Measurements from ENCODE around the gene CD99.
"Not testable (repeated sequence)": the region's sequence is repeated elsewhere in the genome, so short reads cannot be mapped to it uniquely, and the experiment has no call there.

Gene CD99

DNA sequence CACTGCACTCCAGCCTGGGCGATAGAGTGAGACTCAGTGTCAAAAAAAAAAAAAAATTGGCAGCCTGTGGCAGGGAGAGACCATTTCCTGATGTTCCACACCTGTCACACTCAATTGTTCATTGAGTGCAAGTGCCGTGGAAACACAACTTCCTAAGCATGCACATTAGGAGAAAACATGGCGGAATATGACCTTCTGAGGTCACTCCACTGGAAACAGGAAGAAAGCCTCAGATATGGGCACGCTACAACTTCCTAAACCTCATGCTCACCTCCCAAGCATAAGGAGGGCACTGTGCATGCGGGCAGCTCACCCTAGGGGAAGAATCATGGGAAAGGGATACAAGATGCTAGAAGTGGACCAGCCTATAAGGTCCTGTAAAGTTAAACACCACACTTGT is 28.5 kb upstream of the CD99 start:
- TF ChIP-seq, protein P1, sequence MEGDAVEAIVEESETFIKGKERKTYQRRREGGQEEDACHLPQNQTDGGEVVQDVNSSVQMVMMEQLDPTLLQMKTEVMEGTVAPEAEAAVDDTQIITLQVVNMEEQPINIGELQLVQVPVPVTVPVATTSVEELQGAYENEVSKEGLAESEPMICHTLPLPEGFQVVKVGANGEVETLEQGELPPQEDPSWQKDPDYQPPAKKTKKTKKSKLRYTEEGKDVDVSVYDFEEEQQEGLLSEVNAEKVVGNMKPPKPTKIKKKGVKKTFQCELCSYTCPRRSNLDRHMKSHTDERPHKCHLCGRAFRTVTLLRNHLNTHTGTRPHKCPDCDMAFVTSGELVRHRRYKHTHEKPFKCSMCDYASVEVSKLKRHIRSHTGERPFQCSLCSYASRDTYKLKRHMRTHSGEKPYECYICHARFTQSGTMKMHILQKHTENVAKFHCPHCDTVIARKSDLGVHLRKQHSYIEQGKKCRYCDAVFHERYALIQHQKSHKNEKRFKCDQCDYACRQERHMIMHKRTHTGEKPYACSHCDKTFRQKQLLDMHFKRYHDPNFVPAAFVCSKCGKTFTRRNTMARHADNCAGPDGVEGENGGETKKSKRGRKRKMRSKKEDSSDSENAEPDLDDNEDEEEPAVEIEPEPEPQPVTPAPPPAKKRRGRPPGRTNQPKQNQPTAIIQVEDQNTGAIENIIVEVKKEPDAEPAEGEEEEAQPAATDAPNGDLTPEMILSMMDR (IDR thresholded peaks at IDR 0.05; ENCODE audit: insufficient read depth, missing control alignments): no peak
- DNase-seq (ENCODE audit: insufficient read length, low spot score) (no peak), FAIRE-seq (no peak)

DNA sequence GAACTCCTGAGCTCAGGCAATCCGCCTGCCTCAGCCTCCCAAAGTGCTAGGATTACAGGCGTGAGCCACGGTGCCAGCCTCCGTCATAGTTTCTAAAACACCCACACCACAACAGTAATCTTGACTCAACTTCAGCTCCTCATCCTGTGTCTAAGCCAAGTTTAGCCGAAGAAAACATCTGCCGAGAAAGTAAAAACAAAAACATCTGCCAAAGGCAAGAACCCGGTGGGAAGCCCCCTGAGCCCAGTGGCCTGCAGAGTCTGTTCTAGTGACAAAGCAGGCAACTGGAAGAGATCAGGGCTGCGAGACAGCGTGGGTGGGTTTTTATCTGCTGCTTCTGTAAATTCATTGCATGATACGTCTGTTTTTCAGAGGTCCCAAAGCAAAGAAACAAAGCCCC is 26.6 kb upstream of the CD99 start:
- no peak for DNase-seq (ENCODE audit: insufficient read length, low spot score)
- FAIRE-seq: no peak
- TF ChIP-seq, protein P1 (IDR thresholded peaks at IDR 0.05; ENCODE audit: insufficient read depth, missing control alignments): no peak

DNA sequence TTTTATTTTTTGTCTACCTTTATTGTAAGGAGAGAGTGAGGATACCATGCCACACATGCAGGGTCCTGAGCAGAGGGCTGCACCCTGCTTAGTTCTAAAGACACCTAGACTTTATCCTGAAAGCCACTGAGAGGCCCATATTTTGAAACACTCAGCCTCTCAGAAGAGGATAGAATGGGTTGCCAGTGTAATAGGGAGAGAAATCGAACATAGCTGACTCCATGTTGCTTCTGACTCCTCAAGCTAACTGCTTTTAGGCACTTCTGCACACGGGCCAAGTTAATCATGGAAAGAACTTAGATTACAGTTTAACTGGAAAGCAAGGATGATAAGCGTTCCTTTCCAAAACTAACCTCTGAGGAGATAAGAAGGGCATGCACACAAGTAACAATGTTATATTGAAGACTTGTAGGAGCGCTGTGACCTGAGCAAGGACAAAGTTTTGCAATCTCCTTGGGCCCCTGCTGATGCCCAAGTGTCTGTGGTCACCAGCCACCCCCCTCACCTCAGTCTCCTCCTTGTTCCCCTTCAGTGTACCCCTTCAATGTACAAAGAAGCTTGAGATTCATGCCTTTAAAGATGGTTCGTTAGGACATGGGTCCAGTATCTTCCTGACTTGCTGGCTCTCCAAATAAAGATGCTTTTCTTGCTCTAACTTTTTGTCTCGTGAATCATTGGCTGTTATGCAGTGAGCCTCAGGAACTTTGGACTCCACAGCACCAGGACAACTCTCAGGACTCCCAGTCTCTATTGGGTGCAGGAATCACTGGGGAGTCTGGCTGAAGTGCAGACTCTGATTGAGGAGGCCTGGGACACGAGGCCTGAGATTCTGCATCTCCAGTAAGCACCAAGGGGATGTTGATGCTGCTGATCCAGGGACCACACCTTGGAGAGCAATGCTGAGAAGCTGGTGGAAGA is 25.4 kb upstream of the CD99 start:
- DNase-seq (ENCODE audit: insufficient read length, low spot score) (no peak), FAIRE-seq (no peak)
- TF ChIP-seq, protein P1 (IDR thresholded peaks at IDR 0.05; ENCODE audit: insufficient read depth, missing control alignments): no peak

DNA sequence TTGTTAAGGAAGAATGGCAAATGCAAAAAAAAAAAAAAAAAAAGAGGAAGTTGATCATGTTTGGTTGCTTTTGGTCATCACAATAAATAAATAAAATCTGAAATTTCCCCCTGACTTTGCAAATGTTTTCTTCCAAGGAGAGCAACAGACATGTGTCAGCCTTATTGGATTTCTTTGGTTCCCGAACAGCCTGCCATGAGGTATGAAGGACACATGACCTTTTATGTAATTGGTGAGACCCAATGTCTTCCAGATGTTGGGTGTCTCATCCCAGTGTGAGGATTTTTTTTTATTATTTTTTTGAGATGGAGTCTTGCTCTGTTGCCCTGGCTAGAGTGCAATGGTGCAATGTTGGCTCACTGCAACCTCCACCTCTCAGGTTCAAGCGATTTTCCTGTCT is 24.6 kb upstream of the CD99 start:
- DNase-seq (ENCODE audit: insufficient read length, low spot score) (no peak), FAIRE-seq (no peak)
- TF ChIP-seq, protein P1 (IDR thresholded peaks at IDR 0.05; ENCODE audit: insufficient read depth, missing control alignments): no peak

DNA sequence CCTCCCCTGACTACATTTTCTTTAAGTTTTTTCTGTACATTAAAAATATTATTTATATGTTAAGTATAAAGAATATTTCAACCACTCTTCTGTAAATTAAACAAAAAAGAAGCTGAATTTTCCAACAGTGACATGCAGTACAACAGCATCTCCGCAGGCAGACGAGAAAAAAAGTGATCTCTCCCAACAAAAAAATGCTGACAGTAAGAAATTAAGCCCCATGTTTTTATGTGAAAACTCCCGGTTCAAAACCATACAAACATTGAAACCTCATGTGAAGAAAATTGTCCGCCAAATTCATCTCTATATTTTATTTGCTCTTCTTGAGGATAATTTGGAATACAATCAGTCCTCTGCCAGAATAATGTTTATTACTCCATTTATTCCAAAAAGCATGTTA is 20.1 kb upstream of the CD99 start:
- FAIRE-seq (no peak), DNase-seq (ENCODE audit: insufficient read length, low spot score) (no peak)
- TF ChIP-seq, protein P1 (IDR thresholded peaks at IDR 0.05; ENCODE audit: insufficient read depth, missing control alignments): no peak

DNA sequence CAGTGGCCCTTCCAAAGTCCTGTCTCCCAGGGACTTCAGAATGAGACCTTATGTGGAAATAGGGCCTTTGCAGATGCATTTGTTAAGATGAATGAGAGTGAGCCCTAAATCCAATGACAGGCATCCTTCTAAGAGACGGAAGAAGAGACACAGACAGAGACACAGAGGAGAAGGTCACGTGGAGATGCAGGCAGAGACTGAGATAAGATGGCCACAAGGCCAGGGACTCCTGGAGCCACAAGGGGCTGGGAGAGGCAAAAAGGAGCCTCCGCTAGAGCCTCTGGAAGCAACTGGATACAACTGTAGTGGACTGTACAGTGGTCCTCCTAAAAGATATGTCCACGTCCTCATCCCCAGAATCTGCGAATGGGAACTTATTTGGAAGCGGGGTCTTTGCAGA is 19.0 kb upstream of the CD99 start:
- TF ChIP-seq, protein P1 (IDR thresholded peaks at IDR 0.05; ENCODE audit: insufficient read depth, missing control alignments): no peak
- DNase-seq (ENCODE audit: insufficient read length, low spot score) (no peak), FAIRE-seq (no peak)

DNA sequence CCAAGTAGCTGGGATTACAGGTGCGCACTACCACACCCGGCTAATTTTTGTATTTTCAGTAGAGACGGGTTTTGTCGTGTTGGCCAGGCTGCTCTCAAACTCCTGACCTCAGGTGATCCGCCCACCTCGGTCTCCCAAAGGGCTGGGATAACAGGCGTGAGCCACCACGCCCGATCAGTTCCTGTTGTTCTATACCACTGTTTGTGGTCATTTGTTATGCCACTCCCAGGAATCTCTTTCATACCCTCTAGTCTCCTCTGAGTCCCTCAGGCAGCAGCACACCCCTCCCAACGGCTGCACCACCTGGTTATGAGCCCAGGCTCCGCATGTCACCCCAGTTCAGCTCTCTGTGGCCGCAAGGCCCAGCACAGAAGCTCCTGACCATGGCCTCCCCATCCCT is 17.5 kb upstream of the CD99 start:
- DNase-seq (ENCODE audit: insufficient read length, low spot score): no peak
- FAIRE-seq: no peak
- TF ChIP-seq, protein P1 (IDR thresholded peaks at IDR 0.05; ENCODE audit: insufficient read depth, missing control alignments): no peak

DNA sequence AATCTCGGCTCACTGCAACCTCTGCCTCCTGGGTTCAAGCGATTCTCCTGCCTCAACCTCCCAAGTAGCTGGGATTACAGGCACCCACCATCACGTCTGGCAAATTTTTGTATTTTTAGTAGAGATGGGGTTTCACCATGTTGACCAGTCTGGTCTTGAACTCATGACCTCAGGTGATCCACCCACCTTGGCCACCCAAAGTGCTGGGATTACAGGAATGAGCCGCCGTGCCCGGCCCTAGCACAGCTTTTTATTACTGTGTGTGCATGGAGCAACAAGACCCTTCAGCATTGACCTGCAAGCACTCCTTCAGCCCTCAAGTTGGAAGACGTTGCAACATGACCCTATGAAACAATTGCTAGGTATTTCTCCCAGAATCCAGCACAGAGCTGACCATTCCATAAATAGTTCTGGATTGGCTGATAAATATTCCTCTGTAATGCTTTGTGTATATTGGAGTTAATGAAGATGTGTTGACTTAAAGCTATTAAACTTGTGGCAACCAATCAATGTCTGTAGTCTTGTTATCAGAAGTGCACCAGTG is 15.4 kb upstream of the CD99 start:
- DNase-seq (ENCODE audit: insufficient read length, low spot score); FAIRE-seq: not testable (repeated sequence)

All from D721Med (cell line).